ENCODE measurements around the gene SLC9A2.

Gene SLC9A2

GRCh38 chr2:102674370-102674769, 55.0 kb downstream of the SLC9A2 start:
- DNase-seq = no peak

- DNase-seq = no peak
Observed at GRCh38 chr2:102674836-102675235, 55.5 kb downstream of the SLC9A2 start.

GRCh38 chr2:102677244-102678215, 58.2 kb downstream of the SLC9A2 start:
- DNase-seq = no peak

GRCh38 chr2:102678442-102678841, 59.1 kb downstream of the SLC9A2 start:
- DNase-seq = no peak

GRCh38 chr2:102686479-102687439, 67.4 kb downstream of the SLC9A2 start:
- DNase-seq = no peak

- no peak for DNase-seq
Observed at GRCh38 chr2:102690012-102690411, 70.7 kb downstream of the SLC9A2 start.

GRCh38 chr2:102696463-102696862, 77.1 kb downstream of the SLC9A2 start:
- DNase-seq = no peak

GRCh38 chr2:102698369-102699111, 79.2 kb downstream of the SLC9A2 start:
- no peak for DNase-seq

GRCh38 chr2:102703305-102703704, 84.0 kb downstream of the SLC9A2 start:
- DNase-seq = no peak

- DNase-seq = no peak
Observed at GRCh38 chr2:102703748-102704147, 84.4 kb downstream of the SLC9A2 start.

GRCh38 chr2:102704531-102704930, 85.2 kb downstream of the SLC9A2 start:
- no peak for DNase-seq

- DNase-seq = no peak
Observed at GRCh38 chr2:102707796-102708695, 88.7 kb downstream of the SLC9A2 start.

GRCh38 chr2:102708847-102709559, 89.7 kb downstream of the SLC9A2 start:
- no peak for DNase-seq

GRCh38 chr2:102717308-102718018, 98.1 kb downstream of the SLC9A2 start:
- no peak for DNase-seq

GRCh38 chr2:102718387-102719316, 99.3 kb downstream of the SLC9A2 start:
- no peak for DNase-seq

- no peak for DNase-seq
Observed at GRCh38 chr2:102724016-102724490, 104.7 kb downstream of the SLC9A2 start.

- DNase-seq = no peak
Observed at GRCh38 chr2:102724553-102724952, 105.2 kb downstream of the SLC9A2 start.

- no peak for DNase-seq
Observed at GRCh38 chr2:102726128-102727087, 107.1 kb downstream of the SLC9A2 start.
